ENCODE results near the gene TNC. TPM values are rescaled to one million over a fixed set of nuclear protein-coding genes. Genes with fewer than 3 reads are reported as not detected.

TNC gene
- polyA plus RNA-seq, 1 donor: 323 TPM

Other genes with a start within 250 kb of the TNC start
- gene TNFSF8, start 187.6 kb downstream of the TNC start, polyA plus RNA-seq (ENCODE audit: insufficient read length): 0.27 TPM

Data from left kidney (tissue), 1 donor.